WERI-Rb-1 (cell line): ENCODE results near the gene IQGAP3.

Experiments used
- DNase-seq: peaks from one replicate; pipeline ENCODE4 v3.0.0-alpha.2; 2020
- H3K27ac ChIP-seq: fragments of 250-450 bp; sonication (Bioruptor Pico); 2 replicates; pipeline ENCODE4 v1.5.1; 2020; ENCODE audit warnings: mild to moderate bottlenecking, moderate library complexity
- H3K27me3 ChIP-seq: fragments of 250-450 bp; sonication (Bioruptor Pico); 2 replicates; pipeline ENCODE4 v1.5.1; 2021; ENCODE audit warnings: mild to moderate bottlenecking, low read depth, moderate library complexity; ENCODE audit not compliant: insufficient read depth, severe bottlenecking
- H3K36me3 ChIP-seq: fragments of 250-450 bp; sonication (Bioruptor Pico); 2 replicates; pipeline ENCODE4 v1.5.1; 2020; ENCODE audit warnings: mild to moderate bottlenecking, moderate library complexity
- H3K4me3 ChIP-seq: 2 replicates; pipeline ENCODE4 v1.5.1; 2011; ENCODE audit warnings: low read depth, mild to moderate bottlenecking, control low read depth, low read length
- H3K9me3 ChIP-seq: fragments of 250-450 bp; sonication (Bioruptor Pico); 2 replicates; pipeline ENCODE4 v1.5.1; 2021; ENCODE audit warnings: mild to moderate bottlenecking, moderate library complexity; ENCODE audit not compliant: severe bottlenecking
- TF ChIP-seq, protein P1 (sequence below): IDR thresholded peaks from 2 replicates; pipeline ENCODE4 v1.5.1; 2011; ENCODE audit warnings: low read depth, mild to moderate bottlenecking, control low read depth, inconsistent platforms, low read length

Gene IQGAP3

DNA sequence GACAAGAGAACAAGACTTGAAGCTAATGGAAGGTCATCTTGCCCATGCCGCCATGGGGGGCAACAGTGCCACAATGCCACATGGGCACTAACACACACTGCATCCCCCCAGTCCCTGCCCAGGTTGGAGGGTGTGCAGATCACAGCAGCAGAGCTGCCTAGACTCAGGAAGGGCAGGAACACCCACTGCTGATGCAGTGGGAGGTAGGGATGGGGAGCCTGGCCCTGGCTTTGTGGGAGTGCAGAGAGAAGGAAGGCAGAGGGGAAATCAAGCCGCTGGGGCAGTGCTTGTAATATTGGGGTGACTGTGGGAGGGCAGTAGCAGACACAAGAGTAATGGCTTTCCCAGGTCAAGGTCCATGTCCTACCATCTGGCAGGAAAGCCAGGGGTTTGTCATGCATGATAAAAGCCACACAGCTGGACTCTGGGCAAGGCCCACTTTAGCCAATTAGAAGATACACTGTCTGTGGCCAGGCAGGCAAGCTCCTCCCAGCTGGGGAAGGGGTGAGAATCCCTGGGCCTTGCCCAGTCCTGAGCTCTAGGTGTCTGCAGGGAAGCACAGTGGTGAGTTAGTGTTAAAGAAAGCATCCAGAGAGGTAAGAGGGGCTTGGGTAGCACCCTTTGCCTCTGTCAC is 46.4 kb downstream of the IQGAP3 start:
- TF ChIP-seq, protein P1, sequence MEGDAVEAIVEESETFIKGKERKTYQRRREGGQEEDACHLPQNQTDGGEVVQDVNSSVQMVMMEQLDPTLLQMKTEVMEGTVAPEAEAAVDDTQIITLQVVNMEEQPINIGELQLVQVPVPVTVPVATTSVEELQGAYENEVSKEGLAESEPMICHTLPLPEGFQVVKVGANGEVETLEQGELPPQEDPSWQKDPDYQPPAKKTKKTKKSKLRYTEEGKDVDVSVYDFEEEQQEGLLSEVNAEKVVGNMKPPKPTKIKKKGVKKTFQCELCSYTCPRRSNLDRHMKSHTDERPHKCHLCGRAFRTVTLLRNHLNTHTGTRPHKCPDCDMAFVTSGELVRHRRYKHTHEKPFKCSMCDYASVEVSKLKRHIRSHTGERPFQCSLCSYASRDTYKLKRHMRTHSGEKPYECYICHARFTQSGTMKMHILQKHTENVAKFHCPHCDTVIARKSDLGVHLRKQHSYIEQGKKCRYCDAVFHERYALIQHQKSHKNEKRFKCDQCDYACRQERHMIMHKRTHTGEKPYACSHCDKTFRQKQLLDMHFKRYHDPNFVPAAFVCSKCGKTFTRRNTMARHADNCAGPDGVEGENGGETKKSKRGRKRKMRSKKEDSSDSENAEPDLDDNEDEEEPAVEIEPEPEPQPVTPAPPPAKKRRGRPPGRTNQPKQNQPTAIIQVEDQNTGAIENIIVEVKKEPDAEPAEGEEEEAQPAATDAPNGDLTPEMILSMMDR, result no peak
- Histone ChIP-seq H3K27ac (no peak overlapping the region), H3K36me3 (peaks cover 42% of the 10 kb centered on the region), H3K4me3 (no peak overlapping the region), H3K9me3 (no peaks in the 10 kb centered on the region), H3K27me3 (no peaks in the 10 kb centered on the region)
- no peak for DNase-seq

DNA sequence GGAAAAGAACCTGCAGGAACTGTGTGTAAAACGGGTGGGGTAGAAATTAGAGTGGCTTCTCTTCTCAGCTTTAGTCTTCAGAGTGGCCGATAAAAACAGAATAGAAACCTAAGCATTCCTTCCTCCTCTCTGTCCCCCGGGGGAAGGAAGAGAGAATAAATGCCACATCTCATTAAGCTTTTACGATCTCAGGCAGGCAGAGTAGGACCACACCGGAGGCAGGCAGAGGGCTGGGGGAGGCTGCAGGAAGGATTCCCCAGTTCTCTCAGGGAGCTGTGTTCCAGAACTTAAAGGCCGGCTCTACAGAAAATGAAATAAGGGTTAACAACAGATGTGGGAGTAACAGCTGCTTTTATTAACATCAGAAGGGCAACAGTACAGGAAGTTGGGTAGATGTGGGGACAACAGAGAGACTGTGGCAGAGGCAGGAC is 47.3 kb downstream of the IQGAP3 start:
- peaks cover 33% of the 10 kb centered on the region for H3K36me3 ChIP-seq
- DNase-seq, result no peak
- H3K4me3 ChIP-seq, result no peak overlapping the region

DNA sequence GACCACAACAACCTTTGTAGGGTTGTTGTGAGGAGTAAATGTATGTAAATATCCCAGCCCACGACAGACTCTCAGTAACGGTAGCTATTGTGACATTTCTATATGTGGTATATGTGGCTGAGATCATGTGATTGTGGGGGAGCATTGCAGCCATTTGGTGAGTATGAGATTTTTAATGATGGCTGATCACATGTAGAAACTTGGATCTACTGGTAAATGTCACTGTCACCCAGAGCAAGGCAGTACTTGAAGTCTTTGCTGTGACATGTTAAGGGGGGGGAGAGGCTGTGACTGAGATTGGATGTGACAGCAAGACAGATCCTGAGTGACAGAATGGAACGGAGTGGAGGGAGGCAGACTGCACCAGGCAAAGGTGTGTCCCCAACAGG is 47.9 kb downstream of the IQGAP3 start:
- H3K4me3 ChIP-seq, result no peak overlapping the region
- no peak overlapping the region for H3K27ac ChIP-seq
- peak; percentile 75 for DNase-seq
- H3K9me3 ChIP-seq, result no peaks in the 10 kb centered on the region
- peaks cover 29% of the 10 kb centered on the region for H3K36me3 ChIP-seq
- H3K27me3 ChIP-seq, result no peaks in the 10 kb centered on the region
- TF ChIP-seq, protein P1, result no peak

More for the DNA sequence above, 47.3 kb downstream of the IQGAP3 start:
- Histone ChIP-seq H3K27me3 (no peaks in the 10 kb centered on the region), H3K27ac (no peak overlapping the region), H3K9me3 (no peaks in the 10 kb centered on the region)
- TF ChIP-seq, protein P1, result no peak

DNA sequence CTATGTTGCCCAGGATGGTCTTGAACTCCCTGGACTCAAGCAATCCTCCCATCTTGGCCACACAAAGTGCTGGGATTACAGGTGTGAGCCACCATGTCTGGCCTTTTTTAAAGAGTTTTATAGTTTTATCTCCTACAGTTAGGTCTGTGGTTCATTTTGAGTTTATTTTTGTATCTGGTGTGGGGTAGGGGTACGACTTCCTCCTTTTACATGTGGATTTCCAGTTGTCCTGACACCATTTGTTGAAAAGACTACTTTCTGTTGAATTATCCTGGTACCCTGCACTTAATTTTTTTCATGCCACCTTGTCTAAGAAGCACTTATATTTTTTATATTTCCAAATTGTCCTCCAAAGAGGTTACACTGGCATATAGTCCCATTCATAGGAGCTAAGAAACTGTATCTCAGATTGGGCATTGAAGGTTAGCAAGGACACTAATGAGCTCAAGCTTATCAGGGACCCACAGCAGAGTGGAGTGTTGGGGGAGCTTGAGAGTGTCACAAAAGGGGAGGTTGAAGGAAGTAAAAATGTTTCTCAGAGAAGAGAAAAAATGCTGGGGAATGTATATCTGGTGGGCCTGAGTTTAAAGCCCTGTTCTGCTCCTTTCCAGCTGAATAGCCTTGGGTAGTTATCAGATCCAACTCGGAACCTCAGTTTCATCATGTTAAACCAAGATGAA is 48.4 kb downstream of the IQGAP3 start:
- no peaks in the 10 kb centered on the region for H3K9me3 ChIP-seq
- TF ChIP-seq, protein P1, result no peak
- H3K4me3 ChIP-seq, result no peak overlapping the region
- no peaks in the 10 kb centered on the region for H3K27me3 ChIP-seq
- DNase-seq, result no peak
- H3K36me3 ChIP-seq, result peaks cover 24% of the 10 kb centered on the region
- H3K27ac ChIP-seq, result no peak overlapping the region

DNA sequence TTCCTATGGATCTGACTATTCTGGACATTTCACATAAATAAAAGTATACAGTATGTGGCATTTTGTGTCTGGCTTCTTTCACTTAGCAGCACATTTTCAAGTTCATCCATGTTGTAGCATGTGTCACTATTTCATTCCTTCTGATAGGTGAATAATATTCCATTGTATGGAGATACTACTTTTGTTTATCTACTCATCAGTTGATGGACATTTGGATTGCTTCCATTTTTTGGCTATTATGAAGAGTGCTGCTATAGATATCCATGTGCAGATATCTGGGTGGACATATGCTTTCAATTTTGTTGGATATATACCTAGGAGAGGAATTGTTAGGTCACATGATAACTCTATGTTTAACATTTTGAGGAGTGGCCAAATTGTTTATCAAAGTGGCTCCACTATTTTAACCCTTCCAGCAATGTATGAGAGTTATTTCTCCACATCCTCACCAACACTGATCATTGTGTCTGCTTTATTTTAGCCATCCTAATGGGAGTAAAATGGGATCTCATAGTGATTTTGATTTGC is 49.9 kb downstream of the IQGAP3 start:
- Histone ChIP-seq H3K36me3 (peaks cover 16% of the 10 kb centered on the region), H3K9me3 (no peaks in the 10 kb centered on the region), H3K4me3 (no peak overlapping the region), H3K27me3 (no peaks in the 10 kb centered on the region), H3K27ac (no peak overlapping the region)
- TF ChIP-seq, protein P1, result no peak
- no peak for DNase-seq
